Pons (tissue), 1 donor: Measurements from ENCODE around the gene NEB.
"Not testable (repeated sequence)": the region's sequence is repeated elsewhere in the genome, so short reads cannot be mapped to it uniquely, and the experiment has no call there.

Experiments used
- DNase-seq: peaks from one replicate; pipeline ENCODE4 v3.0.0-alpha.2; 2016; ENCODE audit warnings: low spot score

Gene NEB

GRCh38 chr2:151611351-151611750 is 122.9 kb downstream of the NEB start:
- no peak for DNase-seq

- DNase-seq = no peak
These were observed 124.0 kb downstream of the NEB start for GRCh38 chr2:151610310-151610709.

DNA sequence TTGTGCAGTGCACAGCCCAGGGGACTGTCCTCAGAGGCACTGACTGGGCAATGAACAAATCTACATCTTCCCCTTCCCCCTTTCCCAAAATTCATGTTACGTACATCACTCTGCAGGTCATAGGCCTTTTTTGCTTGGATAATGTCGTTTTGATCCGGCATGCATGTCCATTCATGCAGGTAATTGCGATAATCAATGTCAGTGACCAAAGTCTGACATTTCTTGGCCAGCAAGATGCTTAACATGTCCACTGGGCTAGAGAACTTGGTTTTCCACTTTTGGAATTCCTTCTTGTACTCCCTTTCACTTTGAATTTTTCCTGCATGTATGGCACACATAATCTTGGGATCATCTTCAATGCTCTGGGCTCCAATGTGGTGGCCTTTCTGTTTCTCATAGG is 124.6 kb downstream of the NEB start:
- no peak for DNase-seq

DNA sequence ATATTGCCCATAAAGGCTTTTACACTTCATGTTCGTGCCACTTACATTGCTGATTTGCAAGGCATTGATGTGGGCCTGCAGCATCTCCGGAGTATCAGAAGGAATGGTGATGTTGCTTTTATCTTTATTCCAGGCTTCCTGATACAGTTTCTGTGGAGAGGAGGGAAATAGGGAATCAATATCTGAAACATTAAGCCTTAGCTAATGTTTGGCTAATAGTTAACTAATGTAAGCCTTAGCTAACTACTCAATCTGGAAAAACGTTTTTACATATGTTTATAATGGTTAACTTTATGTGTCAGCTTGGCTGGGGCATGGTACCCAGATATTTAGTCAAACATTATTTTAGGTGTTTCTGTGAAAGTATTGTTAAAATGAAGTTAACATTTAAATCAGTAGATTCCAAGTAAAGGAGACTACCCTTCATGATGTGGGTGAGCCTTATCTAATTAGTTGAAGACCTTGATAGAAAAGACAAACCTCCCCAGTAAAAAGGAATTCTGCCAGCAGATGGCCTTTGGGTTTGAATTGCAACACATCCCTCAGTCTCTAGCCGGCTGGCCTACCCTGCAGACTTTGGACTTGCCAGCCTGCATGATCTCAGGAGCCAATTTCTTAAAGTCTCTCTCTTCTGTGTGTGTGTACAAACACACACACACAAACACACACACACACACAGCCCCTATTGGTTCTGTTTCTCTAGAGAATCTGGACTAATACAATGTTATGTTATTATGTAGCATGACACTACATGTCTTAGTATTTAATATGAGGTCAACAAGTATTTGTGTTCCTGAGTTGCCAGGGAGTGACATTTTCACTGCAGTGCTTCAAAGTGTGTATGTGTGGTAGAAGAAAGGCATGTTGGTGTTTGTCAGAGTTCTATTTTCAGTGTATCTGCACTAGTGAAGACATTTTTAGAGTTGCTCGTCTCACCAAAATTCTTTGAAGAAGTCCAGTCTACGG is 126.5 kb downstream of the NEB start:
- not testable (repeated sequence) for DNase-seq

DNA sequence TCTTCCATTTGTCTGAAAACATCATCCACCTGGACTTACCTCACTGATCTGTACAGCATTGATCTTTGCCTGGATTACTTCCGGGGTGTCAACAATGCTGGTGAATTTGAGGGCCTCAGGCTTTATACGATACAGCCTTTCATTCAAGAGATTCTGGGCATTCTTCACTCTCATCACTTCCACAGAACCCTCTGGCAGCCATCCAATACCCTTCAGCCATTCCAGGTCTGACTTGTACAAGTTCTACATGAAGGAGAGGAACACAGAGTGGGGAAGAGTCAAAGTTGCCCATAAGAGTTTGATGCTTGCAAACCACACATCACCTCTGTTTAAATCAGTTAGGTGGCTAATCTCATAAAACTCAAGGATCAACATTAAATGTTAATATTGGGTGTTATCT is 130.7 kb downstream of the NEB start:
- not testable (repeated sequence) for DNase-seq

DNA sequence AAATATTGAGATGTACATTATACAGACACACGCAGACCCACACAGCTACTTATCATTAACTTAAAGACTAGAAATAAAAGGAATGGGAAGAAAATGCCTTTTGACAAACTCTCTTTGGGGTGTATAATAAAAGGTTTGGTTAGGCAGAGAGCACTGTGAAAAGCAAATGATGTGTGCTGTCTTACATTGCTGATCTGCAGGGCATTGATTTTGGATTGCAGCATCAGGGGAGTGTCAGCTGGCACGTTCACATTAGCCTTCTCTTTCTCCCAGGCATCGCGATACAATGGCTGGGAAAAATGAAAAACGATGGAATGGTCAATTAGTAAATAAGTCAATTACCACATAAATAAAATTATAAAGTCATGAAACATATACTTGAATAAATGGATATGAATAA is 131.9 kb downstream of the NEB start:
- not testable (repeated sequence) for DNase-seq

GRCh38 chr2:151601803-151602202 is 132.5 kb downstream of the NEB start:
- DNase-seq = not testable (repeated sequence)

- DNase-seq = not testable (repeated sequence)
These were observed 137.2 kb downstream of the NEB start for GRCh38 chr2:151596903-151597608.

GRCh38 chr2:151591908-151592255 is 142.4 kb downstream of the NEB start:
- not testable (repeated sequence) for DNase-seq

GRCh38 chr2:151591250-151591907 is 142.9 kb downstream of the NEB start:
- DNase-seq = not testable (repeated sequence)

DNA sequence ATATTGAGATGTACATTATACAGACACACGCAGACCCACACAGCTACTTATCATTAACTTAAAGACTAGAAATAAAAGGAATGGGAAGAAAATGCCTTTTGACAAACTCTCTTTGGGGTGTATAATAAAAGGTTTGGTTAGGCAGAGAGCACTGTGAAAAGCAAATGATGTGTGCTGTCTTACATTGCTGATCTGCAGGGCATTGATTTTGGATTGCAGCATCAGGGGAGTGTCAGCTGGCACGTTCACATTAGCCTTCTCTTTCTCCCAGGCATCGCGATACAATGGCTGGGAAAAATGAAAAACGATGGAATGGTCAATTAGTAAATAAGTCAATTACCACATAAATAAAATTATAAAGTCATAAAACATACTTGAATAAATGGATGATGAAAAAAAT is 153.0 kb downstream of the NEB start:
- not testable (repeated sequence) for DNase-seq

DNA sequence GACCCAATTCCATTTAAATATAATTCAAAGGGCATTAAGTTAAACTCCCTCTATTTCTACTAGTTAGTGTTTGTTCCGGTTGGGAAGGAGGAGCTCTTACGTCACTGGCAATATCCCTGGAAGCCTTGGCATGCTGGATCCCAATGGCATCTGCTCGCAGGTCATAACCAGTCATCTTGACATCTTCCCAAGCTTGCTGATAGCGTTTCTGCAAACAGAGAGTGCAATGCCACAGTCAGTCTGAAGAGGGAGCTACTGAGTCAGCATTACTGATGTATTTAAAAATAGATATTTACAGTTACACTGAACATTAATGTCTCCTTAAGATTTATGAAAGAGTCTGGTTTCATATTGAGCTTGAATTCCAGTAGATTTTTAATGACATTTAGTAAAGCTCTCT is 153.6 kb downstream of the NEB start:
- DNase-seq = not testable (repeated sequence)

- no peak for DNase-seq
These were observed 157.2 kb downstream of the NEB start for GRCh38 chr2:151577116-151577515.

DNA sequence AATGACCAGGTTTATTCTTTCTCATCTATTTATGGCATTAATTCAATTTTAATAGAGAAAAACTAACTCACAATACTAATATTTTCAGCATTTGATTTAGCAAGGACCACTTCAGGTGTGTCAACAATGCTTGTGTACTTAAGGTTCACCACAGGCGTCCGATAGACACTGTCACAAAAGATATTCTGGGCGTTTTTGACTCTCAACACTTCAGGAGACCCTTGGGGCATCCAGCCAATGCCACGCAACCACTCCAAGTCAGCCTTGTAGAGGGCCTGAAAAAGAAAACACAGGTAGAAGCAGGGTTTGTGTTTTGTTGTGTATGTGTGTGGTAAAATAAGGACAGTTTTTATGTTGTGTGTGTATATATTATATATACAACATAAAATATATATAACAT is 158.2 kb downstream of the NEB start:
- DNase-seq = no peak

GRCh38 chr2:151575338-151575737 is 158.9 kb downstream of the NEB start:
- no peak for DNase-seq

- DNase-seq = no peak
These were observed 164.1 kb downstream of the NEB start for GRCh38 chr2:151570191-151570590.

- no peak for DNase-seq
These were observed 165.1 kb downstream of the NEB start for GRCh38 chr2:151569167-151569566.

- DNase-seq = no peak
These were observed 165.8 kb downstream of the NEB start for GRCh38 chr2:151568501-151568900.

DNA sequence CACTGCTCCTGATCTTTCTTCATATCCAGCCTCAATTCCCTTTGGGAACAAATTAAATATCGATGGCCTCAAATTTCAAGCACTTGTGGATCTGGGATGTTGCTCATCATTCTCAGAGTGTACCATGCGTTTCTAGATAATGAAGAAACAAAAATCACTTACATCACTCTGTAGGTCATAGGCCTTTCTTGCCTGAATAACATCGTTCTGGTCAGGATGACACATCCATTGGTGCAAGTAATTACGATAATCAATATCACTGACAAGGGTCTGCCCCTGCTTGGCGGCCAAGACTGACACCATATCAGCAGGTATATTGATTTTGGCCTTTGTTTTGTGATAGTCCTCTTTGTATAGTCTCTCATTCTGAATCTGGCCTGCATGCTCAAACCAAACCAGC is 167.3 kb downstream of the NEB start:
- no peak for DNase-seq

DNA sequence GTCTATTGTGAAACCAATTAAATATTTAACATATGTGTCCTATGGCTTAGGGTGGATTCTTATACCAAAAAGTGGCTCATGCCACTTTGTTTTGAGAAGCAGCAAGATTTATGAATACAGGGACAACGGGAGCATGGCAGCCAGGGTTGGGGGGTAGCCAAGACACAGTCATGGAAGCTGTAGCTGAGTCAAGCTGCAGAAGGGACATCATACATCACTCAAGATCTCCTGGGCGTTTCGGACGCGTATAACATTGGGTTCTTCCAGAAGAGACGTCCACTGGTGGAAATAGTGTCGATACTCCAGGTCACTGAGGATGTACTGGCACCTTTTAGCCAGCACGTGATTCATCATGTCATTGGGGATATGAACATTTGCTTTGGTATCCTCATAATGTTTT is 171.9 kb downstream of the NEB start:
- no peak for DNase-seq

DNA sequence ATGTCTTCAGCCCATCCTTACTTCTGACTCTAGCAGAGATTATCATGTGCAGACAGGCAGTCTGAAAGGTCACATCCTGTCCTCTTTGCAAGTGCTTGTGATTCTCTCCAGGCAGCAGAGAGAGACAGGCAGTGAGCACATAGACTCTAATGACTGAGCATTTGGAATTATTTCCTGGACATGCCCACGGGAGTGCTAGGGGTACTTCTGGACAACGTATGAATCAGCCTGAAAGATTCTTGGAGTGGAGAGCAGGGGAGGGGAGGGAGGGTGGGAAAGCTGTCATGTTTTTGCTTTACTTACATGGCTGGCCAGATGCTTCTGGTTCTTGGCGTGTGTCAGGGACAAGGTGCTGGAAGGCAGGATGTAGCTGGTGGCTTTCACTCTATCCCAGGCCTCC is 174.0 kb downstream of the NEB start:
- DNase-seq = peak; percentile 12

DNA sequence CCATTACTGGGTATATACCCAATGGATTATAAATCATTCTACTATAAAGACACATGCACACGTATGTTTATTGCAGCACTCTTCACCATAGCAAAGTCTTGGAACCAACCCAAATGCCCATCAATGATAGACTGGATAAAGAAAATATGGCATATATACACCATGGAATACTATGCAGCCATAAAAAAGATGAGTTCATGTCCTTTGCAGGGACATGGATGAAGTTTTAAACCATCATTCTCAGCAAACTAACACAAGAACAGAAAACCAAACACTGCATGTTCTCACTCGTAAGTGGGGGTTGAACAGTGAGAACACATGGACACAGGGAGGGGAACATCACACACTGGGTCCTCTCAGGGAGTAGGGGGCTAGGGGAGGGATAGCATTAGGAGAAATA is 174.8 kb downstream of the NEB start:
- DNase-seq = not testable (repeated sequence)

DNA sequence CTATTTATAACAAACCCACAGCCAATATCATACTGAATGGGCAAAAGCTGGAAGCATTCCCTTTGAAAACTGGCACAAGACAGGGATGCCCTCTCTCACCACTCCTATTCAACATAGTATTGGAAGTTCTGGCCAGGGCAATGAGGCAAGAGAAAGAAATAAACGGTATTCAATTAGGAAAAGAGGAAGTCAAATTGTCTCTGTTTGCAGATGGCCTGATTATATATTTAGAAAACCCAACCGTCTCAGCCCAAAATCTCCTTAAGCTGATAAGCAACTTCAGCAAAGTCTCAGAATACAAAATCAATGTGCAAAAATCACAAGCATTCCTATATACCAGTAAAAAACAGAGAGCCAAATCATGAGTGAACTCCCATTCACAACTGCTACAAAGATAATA is 176.4 kb downstream of the NEB start:
- DNase-seq = not testable (repeated sequence)
